Testis (tissue), 3 donors: ENCODE results near the gene KRTAP1-4. TPM values are rescaled to one million over a fixed set of nuclear protein-coding genes. Genes with fewer than 3 reads are reported as not detected.
"Not testable (repeated sequence)": the region's sequence is repeated elsewhere in the genome, so short reads cannot be mapped to it uniquely, and the experiment has no call there.

ENCODE experiments used
- DNase-seq: peaks from one replicate; pipeline ENCODE4 v3.0.0-alpha.2; 2019
- H3K27ac ChIP-seq, 2 donors: fragments of 200-600 bp; sonication (generic); one replicate each; pipeline ENCODE4 v1.5.1; 2019
- H3K27me3 ChIP-seq: fragments of 200-600 bp; sonication (generic); one replicate; pipeline ENCODE4 v1.5.1; 2019
- H3K36me3 ChIP-seq: fragments of 200-600 bp; sonication (generic); one replicate; pipeline ENCODE4 v1.5.1; 2017; ENCODE audit warnings: low read depth; ENCODE audit errors: missing control alignments
- H3K4me1 ChIP-seq: fragments of 200-600 bp; sonication (generic); one replicate; pipeline ENCODE4 v1.5.1; 2019
- H3K4me3 ChIP-seq, 2 donors: fragments of 200-600 bp; sonication (generic); one replicate each; pipeline ENCODE4 v1.5.1; 2017 to 2019
- H3K9me3 ChIP-seq: fragments of 200-600 bp; sonication (generic); one replicate; pipeline ENCODE4 v1.5.1; 2017
- POLR2A ChIP-seq: fragments of 450-650 bp; IDR thresholded peaks from one replicate; pipeline ENCODE4 v1.6.1; 2017; ENCODE audit warnings: antibody characterized with exemption, mild to moderate bottlenecking, moderate library complexity
- WGBS, 2 donors: methylation state at CpG; one replicate each; pipeline ENCODE4 v1.1.5; 2018; 5-methylcytosine and 5-hydroxymethylcytosine counted together
- intact Hi-C: fragments of 100-400 bp; cut with DNase I; formaldehyde crosslinking; loops from one replicate; pipeline ENCODE4 v1.15.1; 2023; ENCODE audit warnings: low total_unique reads
- polyA plus RNA-seq: library from polyadenylated mRNA; stranded (reverse); fragments of 350-450 nt; fragmentation: Illumina TruSeq; extraction: RNeasy Lipid Tissue Mini Kit (QIAGEN cat#74804); gene quantifications from one replicate; pipeline ENCODE4 v1.2.3, GENCODE V29; 2014; ENCODE audit warnings: low read depth, low replicate concordance; ENCODE audit not compliant: insufficient read depth
- total RNA-seq, 2 donors: library from RNA; depleted of rRNA; stranded (reverse); fragments of >200 nt; gene quantifications; one replicate each; pipeline ENCODE4 v1.2.3, GENCODE V29; 2016
- TF ChIP-seq, protein P1 (sequence below), 3 experiments: fragments of 450-650 bp in 2 of 3; fragments of 200-600 bp in 1 of 3; sonication (generic) in 1 of 3; IDR thresholded peaks; one replicate each; pipeline ENCODE4 v1.5.1; 2016 to 2019; ENCODE audit warnings: antibody characterized with exemption in 3 of 3, mild to moderate bottlenecking in 2 of 3, moderate library complexity in 1 of 3

KRTAP1-4 gene
- total and polyA plus RNA-seq, 3 donors from 2014 or later = not detected

DNA sequence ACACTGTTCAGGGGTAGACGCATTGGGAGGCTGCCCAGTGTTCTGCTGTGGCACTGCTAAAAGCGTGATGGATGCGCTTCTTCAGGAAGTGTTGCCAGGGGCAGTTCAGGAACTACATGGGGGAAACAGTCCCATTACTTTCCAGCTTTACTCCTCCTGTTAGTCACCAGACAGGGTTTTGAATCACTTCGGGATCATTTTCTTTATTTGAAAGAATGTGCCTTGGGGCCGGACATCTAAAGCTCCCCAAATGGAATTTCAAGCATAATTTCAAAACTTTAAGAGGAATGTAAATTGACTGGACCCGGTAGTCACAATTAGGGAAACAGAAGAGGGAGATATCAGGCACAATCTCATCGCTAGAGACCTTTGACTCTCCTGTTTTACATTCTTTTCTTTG is 18.4 kb upstream of the KRTAP1-4 start:
- DNase-seq = no peak
- no peaks in the 10 kb centered on the region for H3K27me3 ChIP-seq
- H3K27ac ChIP-seq = no peak overlapping the region
- no peaks in the 10 kb centered on the region for H3K9me3 ChIP-seq
- TF ChIP-seq, protein P1, sequence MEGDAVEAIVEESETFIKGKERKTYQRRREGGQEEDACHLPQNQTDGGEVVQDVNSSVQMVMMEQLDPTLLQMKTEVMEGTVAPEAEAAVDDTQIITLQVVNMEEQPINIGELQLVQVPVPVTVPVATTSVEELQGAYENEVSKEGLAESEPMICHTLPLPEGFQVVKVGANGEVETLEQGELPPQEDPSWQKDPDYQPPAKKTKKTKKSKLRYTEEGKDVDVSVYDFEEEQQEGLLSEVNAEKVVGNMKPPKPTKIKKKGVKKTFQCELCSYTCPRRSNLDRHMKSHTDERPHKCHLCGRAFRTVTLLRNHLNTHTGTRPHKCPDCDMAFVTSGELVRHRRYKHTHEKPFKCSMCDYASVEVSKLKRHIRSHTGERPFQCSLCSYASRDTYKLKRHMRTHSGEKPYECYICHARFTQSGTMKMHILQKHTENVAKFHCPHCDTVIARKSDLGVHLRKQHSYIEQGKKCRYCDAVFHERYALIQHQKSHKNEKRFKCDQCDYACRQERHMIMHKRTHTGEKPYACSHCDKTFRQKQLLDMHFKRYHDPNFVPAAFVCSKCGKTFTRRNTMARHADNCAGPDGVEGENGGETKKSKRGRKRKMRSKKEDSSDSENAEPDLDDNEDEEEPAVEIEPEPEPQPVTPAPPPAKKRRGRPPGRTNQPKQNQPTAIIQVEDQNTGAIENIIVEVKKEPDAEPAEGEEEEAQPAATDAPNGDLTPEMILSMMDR (IDR thresholded peaks at IDR 0.05) = no peak
- intact Hi-C loops = no loop called here
- H3K4me1 ChIP-seq = no peaks in the 10 kb centered on the region
- no peak overlapping the region for H3K4me3 ChIP-seq
- H3K36me3 ChIP-seq = no peaks in the 10 kb centered on the region
- WGBS, 2 donors = 60 to 66% methylated on average over 7 of the region's 7 CpGs

DNA sequence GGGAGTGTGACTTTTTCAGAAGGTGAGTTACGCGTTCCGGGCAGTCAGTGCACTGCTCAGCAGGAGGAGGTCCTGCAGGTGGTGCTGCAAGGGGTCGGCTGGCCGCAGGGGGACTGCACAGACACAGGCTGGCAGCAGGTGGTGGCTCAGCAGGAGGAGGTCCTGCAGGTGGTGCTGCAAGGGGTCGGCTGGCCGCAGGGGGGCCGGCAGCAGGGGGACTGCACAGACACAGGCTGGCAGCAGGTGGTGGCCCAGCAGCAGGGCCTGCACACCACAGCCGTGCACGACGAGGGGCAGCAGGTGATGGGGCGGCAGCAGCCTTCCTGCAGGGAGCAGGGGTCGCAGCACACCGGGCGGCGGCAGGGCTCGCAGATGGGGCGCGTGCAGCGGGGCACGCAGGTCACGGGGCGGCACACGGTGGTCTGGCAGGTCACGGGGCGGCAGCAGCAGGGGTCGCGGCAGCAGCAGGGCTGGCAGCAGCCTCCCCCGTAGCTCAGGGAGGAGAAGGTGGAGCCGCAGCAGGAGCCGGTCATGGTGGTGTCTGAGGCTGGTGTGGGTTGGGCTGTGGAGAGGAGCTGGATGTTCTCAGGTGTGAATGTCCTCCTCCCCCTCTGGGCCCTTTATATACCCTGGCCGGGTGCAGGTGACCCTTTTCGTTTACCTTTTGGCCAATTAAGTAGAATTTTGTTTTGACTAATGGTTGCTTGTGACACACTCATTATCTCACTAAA is 16.9 kb upstream of the KRTAP1-4 start, which contains the start of gene KRTAP2-1:
Gene KRTAP2-1, minus strand, starts transcription at position 582 of the 731 bp plus-strand sequence. Its CDS starts 49 bp downstream, at position 533.
- H3K36me3 ChIP-seq, intact Hi-C loops, DNase-seq, H3K27me3 ChIP-seq, H3K4me3 ChIP-seq, H3K27ac ChIP-seq, H3K9me3 ChIP-seq, H3K4me1 ChIP-seq: not testable (repeated sequence)
- WGBS, 2 donors = 41 to 63% methylated on average over 7 to 11 of the region's 33 CpGs

DNA sequence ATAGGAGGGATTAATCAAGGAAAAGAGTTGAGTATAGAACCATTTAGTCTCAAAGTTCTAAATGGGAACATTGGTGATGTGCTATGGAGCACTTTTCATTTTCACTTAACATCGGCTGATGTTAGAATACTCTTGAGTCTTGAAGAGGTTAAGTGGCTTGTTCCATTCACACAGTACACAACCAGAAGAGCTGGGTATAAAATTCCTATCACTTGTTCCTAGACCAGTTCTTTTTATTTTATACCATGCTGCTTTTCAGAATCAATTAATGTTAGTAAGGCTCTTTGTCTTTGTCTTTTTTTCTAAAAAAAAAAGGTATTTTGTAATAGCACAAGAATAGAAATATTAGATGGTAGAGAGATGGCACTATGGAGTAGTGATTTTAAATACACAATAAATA is 13.0 kb upstream of the KRTAP1-4 start:
- Histone ChIP-seq H3K4me1 (no peaks in the 10 kb centered on the region), H3K4me3 (no peak overlapping the region), H3K27me3 (no peaks in the 10 kb centered on the region), H3K27ac (no peak overlapping the region), H3K36me3 (no peaks in the 10 kb centered on the region), H3K9me3 (no peaks in the 10 kb centered on the region)
- intact Hi-C loops = no loop called here
- whole genome bisulfite sequencing, 2 donors = 100% methylated on average over 1 of the region's 1 CpG
- no peak for DNase-seq
- TF ChIP-seq, protein P1 (IDR thresholded peaks at IDR 0.05) = no peak
- TF ChIP-seq POLR2A = no peak

DNA sequence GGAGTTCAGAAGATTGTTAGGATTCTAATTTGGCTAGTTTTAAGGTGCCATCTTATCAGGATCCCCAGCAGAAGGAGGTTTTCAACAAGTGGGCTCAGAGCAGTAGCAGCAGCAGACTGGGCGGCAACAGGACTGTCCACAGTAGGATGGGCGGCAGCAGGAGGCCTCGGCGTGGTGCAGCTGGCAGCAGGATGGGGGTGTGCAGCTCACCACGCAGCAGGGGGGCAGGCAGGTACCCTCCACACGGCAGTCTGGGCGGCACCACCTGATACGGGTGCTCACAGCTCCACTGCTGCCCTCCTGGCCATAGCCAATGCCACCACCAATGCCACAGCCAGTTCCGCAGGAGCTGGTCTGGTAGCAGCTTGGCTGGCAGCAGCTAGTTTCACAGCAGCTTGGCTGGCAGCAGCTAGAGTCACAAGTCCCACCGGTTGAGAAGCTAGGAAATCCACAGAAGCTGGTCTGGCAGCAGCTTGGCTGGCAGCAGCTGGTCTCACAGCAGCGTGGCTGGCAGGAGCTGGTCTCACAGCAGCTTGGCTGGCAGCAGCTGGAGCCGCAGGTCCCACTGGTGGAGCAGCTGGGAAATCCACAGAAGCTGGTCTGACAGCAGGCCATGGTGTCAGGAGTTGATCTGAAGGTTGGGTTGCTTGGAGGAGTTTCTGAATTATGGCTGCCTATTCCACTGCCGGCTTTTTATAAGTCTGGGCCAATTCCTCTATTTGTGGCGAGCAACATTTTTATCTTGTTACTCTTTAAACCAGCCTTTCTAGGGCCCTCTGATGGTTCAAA is 11.0 kb upstream of the KRTAP1-4 start, which contains the start of gene KRTAP1-1:
Gene KRTAP1-1, minus strand, starts transcription at position 668 of the 789 bp plus-strand sequence. Its CDS starts 53 bp downstream, at position 615.
- DNase-seq, H3K27ac ChIP-seq, H3K27me3 ChIP-seq, intact Hi-C loops, H3K4me1 ChIP-seq, H3K36me3 ChIP-seq, H3K9me3 ChIP-seq, H3K4me3 ChIP-seq: not testable (repeated sequence)
- 63 to 85% methylated on average over 2 to 11 of the region's 14 CpGs for WGBS, 2 donors

DNA sequence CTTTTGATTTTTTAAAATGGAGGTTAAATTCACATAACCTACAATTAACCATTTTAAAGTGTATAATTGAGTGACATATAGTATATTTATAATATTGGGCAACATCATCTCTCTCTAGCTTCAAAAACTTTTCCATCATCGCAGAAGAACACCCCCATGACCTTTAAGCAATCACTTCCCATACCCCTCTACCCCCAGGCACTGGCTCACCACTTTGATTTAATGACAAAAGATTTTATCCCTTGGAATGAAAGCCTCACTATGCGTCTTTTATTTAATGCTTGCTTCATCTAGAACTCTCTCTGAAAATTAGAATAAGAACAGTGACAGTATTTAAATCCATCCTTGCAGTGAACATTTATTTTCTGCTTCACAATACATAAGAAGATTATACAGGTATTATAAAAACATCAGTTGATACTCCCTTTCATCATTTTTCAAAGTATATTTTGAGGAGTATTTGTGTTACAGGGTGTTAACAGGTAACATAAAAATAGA is 7.9 kb upstream of the KRTAP1-4 start:
- no peaks in the 10 kb centered on the region for H3K9me3 ChIP-seq
- H3K4me3 ChIP-seq = no peak overlapping the region
- intact Hi-C loops = no loop called here
- H3K27ac ChIP-seq = no peak overlapping the region
- H3K4me1 ChIP-seq = no peaks in the 10 kb centered on the region
- no peak for DNase-seq
- 90 to 93% methylated on average over 2 of the region's 2 CpGs for WGBS, 2 donors
- H3K27me3 ChIP-seq = no peaks in the 10 kb centered on the region
- TF ChIP-seq, protein P1 (IDR thresholded peaks at IDR 0.05) = no peak
- no peak for TF ChIP-seq POLR2A
- no peaks in the 10 kb centered on the region for H3K36me3 ChIP-seq

DNA sequence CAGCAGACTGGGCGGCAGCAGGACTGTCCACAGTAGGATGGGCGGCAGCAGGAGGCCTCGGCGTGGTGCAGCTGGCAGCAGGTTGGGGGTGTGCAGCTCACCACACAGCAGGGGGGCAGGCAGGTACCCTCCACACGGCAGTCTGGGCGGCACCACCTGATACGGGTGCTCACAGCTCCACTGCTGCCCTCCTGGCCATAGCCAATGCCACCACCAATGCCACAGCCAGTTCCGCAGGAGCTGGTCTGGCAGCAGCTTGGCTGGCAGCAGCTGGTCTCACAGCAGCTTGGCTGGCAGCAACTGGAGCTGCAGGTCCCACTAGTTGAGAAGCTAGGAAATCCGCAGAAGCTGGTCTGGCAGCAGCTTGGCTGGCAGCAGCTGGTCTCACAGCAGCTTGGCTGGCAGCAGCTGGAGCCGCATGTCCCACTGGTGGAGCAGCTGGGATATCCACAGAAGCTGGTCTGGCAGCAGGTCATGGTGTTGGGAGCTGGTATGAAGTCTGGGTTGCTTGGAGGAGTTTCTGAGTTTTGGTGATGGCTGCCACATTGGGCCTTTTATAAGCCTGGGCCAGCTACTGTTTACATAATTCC is 4.4 kb upstream of the KRTAP1-4 start, which contains the start of gene KRTAP1-3:
Gene KRTAP1-3, minus strand, starts transcription at position 529 of the 590 bp plus-strand sequence. Its CDS starts 53 bp downstream, at position 476.
- H3K4me3 ChIP-seq, H3K36me3 ChIP-seq, H3K27ac ChIP-seq, H3K9me3 ChIP-seq, H3K27me3 ChIP-seq, H3K4me1 ChIP-seq, intact Hi-C loops, DNase-seq: not testable (repeated sequence)
- WGBS, 2 donors = 77 to 94% methylated on average over 3 to 6 of the region's 10 CpGs
